Left renal cortex interstitium (tissue), 4 donors: ENCODE results near the gene SNRNP200. TPM values are rescaled to one million over a fixed set of nuclear protein-coding genes. Genes with fewer than 3 reads are reported as not detected.

ENCODE experiments used
- polyA plus RNA-seq, 4 donors: library from polyadenylated mRNA; unstranded; fragments of 120-200 nt; gene quantifications; one replicate each; pipeline ENCODE4 v1.2.1, GENCODE V29; 2013; ENCODE audit not compliant: insufficient read length in 4 of 4

Gene SNRNP200
- polyA plus RNA-seq, 4 donors = 177 to 201 (median 189) TPM

Other genes starting within 250 kb of the SNRNP200 start
- 1 to 10 TPM; 3.0 to 5.1 (median 4.0) TPM for gene ADRA2B, start 189.0 kb downstream of the SNRNP200 start, polyA plus RNA-seq
- under 1 TPM; 0.13 to 0.27 (median 0.18) TPM for gene ASTL, start 167.0 kb downstream of the SNRNP200 start, polyA plus RNA-seq
- 1 to 10 TPM; 4.0 to 6.2 (median 4.7) TPM for gene DUSP2, start 160.1 kb downstream of the SNRNP200 start, polyA plus RNA-seq
- gene STARD7, start 96.7 kb downstream of the SNRNP200 start, polyA plus RNA-seq = 100 to 1,000 TPM; 122 to 146 (median 138) TPM
- gene TMEM127, start 39.5 kb downstream of the SNRNP200 start, polyA plus RNA-seq = 10 to 100 TPM; 41.9 to 46.2 (median 45.2) TPM
- gene CIAO1, start 39.3 kb downstream of the SNRNP200 start, polyA plus RNA-seq = 10 to 100 TPM; 61.5 to 82.0 (median 72.3) TPM
- gene ITPRIPL1, start 19.8 kb upstream of the SNRNP200 start, polyA plus RNA-seq = 1 to 10 TPM; 3.9 to 5.7 (median 4.8) TPM
- gene NCAPH, start 30.2 kb upstream of the SNRNP200 start, polyA plus RNA-seq = 10 to 100 TPM; 16.1 to 21.5 (median 17.7) TPM
- gene NEURL3, start 199.8 kb upstream of the SNRNP200 start, polyA plus RNA-seq = 1 to 10 TPM; 4.5 to 7.5 (median 6.2) TPM
- 1 to 10 TPM; 4.3 to 6.9 (median 5.4) TPM for gene ARID5A, start 231.2 kb upstream of the SNRNP200 start, polyA plus RNA-seq